Measurements from ENCODE around the gene MAP3K10. TPM values are rescaled to one million over a fixed set of nuclear protein-coding genes. Genes with fewer than 3 reads are reported as not detected.

Gene MAP3K10
- total RNA-seq (10 to 100 TPM; 20.8 to 21.7 TPM), total RNA-seq (6.2 to 41.8 (median 20.1) reads per million in 172 experiments)
- polyA plus RNA-seq (2013, experiment 1 of 2): 15.0 TPM
- 16.5 TPM for polyA plus RNA-seq (2013, experiment 2 of 2)

GRCh38 chr19:40190891-40191835 is at the start of gene MAP3K10:
MAP3K10 (plus strand) TSS chr19:40191426; CDS start chr19:40192032, 606 bp downstream.
- Mint-ChIP-seq H3K4me1 (ENCODE audit: low read depth) (peaks cover 45% of the 10 kb centered on the region), H3K36me3 (ENCODE audit: low read depth) (peaks cover 5% of the 10 kb centered on the region), H3K9me3 (no peaks in the 10 kb centered on the region), H3K4me3 (peak within 1 kb of the TSS; percentile 95), H3K27ac (peak within 1 kb of the TSS; percentile 88), H3K27me3 (no peaks in the 10 kb centered on the region)
- CTCF ChIA-PET: interaction anchor here (0.7 kb wide), 1 partner anchor 456 kb away, joined by 3 read pairs; no protein-coding TSS in a partner anchor
- no peaks in the 10 kb centered on the region for H3K27me3 ChIP-seq (ENCODE audit: control insufficient read depth in 1 of 2, insufficient read depth in 2 of 2, low read length in 2 of 2)
- POLR2A ChIA-PET: interaction anchor here (0.8 to 1.2 kb wide), 7 partner anchors 26 to 221 kb away, joined by 3 read pairs; partner anchors contain the start of genes PSMC4 and ZNF780B
- H3K4me3 ChIP-seq (ENCODE audit: low read length): peak within 1 kb of the TSS; percentile 98
- DNase-seq (peak; percentile 37 to 85 (median 68)), ATAC-seq (ENCODE audit: poor library complexity) (peak; percentile 81)
- H3K36me3 ChIP-seq (ENCODE audit: insufficient read depth, low read length): no peaks in the 10 kb centered on the region
- no peak for TF ChIP-seq CTCF (IDR thresholded peaks at IDR 0.05)
- H3K4me1 ChIP-seq (ENCODE audit: insufficient read depth, low read length): peaks cover 31% of the 10 kb centered on the region
- peak within 1 kb of the TSS; percentile 83 to 89 for H3K27ac ChIP-seq (ENCODE audit: low read depth in 1 of 2, low read length in 2 of 2)
- no peaks in the 10 kb centered on the region for H3K9me3 ChIP-seq (ENCODE audit: control insufficient read depth in 1 of 2, insufficient read depth in 1 of 2, low read length in 2 of 2)
- intact Hi-C loops (cut with DNase I, micrococcal nuclease): loop anchor here in 1 of 2 experiments (1.0 to 10.0 kb wide), 6 partner anchors 95 to 746 kb away; partner anchors contain the start of genes C19orf47, PLD3, SUPT5H and ZNF546

- Histone ChIP-seq H3K36me3 (ENCODE audit: insufficient read depth, low read length) (no peaks in the 10 kb centered on the region), H3K27me3 (ENCODE audit: control insufficient read depth in 1 of 2, insufficient read depth in 2 of 2, low read length in 2 of 2) (no peaks in the 10 kb centered on the region), H3K9me3 (ENCODE audit: control insufficient read depth in 1 of 2, insufficient read depth in 1 of 2, low read length in 2 of 2) (no peaks in the 10 kb centered on the region), H3K4me1 (ENCODE audit: insufficient read depth, low read length) (peaks cover 36% of the 10 kb centered on the region), H3K27ac (ENCODE audit: low read depth in 1 of 2, low read length in 2 of 2) (no peak overlapping the region), H3K4me3 (ENCODE audit: low read length) (no peak overlapping the region)
- no peak for ATAC-seq (ENCODE audit: poor library complexity)
- Mint-ChIP-seq H3K9me3 (no peaks in the 10 kb centered on the region), H3K27ac (no peak overlapping the region), H3K36me3 (ENCODE audit: low read depth) (no peaks in the 10 kb centered on the region), H3K27me3 (peaks cover 4% of the 10 kb centered on the region), H3K4me1 (ENCODE audit: low read depth) (peaks cover 41% of the 10 kb centered on the region), H3K4me3 (no peak overlapping the region)
- intact Hi-C loops (cut with DNase I, micrococcal nuclease): loop anchor here in 1 of 2 experiments (2.0 kb wide), 2 partner anchors 23 to 493 kb away; no protein-coding TSS in a partner anchor
- POLR2A ChIA-PET: no interaction called here
- TF ChIP-seq CTCF (IDR thresholded peaks at IDR 0.05): no peak
- DNase-seq: no peak
- CTCF ChIA-PET: interaction anchor here (0.6 to 2.4 kb wide), 2 partner anchors 23 to 1170 kb away, joined by 3 to 14 read pairs; no protein-coding TSS in a partner anchor
These were observed 49.7 kb upstream of the MAP3K10 start for GRCh38 chr19:40141551-40141950.

GRCh38 chr19:40143612-40144011 is 47.6 kb upstream of the MAP3K10 start:
- peaks cover 48% of the 10 kb centered on the region for H3K4me1 Mint-ChIP-seq (ENCODE audit: low read depth)

More at GRCh38 chr19:40143612-40144011, 47.6 kb upstream of the MAP3K10 start:
- H3K27me3 Mint-ChIP-seq: no peaks in the 10 kb centered on the region
- intact Hi-C loops (cut with DNase I, micrococcal nuclease): loop anchor here in 1 of 2 experiments (1.0 kb wide), 1 partner anchor 22 kb away; no protein-coding TSS in a partner anchor
- peak; percentile 70 for ATAC-seq (ENCODE audit: poor library complexity)
- Histone ChIP-seq H3K4me3 (ENCODE audit: low read length) (no peak overlapping the region), H3K4me1 (ENCODE audit: insufficient read depth, low read length) (peaks cover 52% of the 10 kb centered on the region), H3K36me3 (ENCODE audit: insufficient read depth, low read length) (no peaks in the 10 kb centered on the region), H3K9me3 (ENCODE audit: control insufficient read depth in 1 of 2, insufficient read depth in 1 of 2, low read length in 2 of 2) (no peaks in the 10 kb centered on the region), H3K27ac (ENCODE audit: low read depth in 1 of 2, low read length in 2 of 2) (no peak overlapping the region), H3K27me3 (ENCODE audit: control insufficient read depth in 1 of 2, insufficient read depth in 2 of 2, low read length in 2 of 2) (no peaks in the 10 kb centered on the region)
- no peaks in the 10 kb centered on the region for H3K36me3 Mint-ChIP-seq (ENCODE audit: low read depth)
- no peak for TF ChIP-seq CTCF (IDR thresholded peaks at IDR 0.05)
- peak in 11 of 14 experiments; percentile 3 to 78 (median 41) for DNase-seq
- POLR2A ChIA-PET: interaction anchor here (0.6 to 1.2 kb wide), 9 partner anchors 22 to 551 kb away, joined by 3 to 8 read pairs (median 3); partner anchors contain the start of genes CCNP, FBL, PLD3 and ZNF780A
- CTCF ChIA-PET: interaction anchor here (0.6 to 1.3 kb wide), 4 partner anchors 17 to 1365 kb away, joined by 3 to 7 read pairs (median 4); no protein-coding TSS in a partner anchor
- no peaks in the 10 kb centered on the region for H3K9me3 Mint-ChIP-seq
- H3K4me3 Mint-ChIP-seq: peak overlapping the region; percentile 74
- peak overlapping the region; percentile 87 for H3K27ac Mint-ChIP-seq
